GM18502 (cell line): ENCODE measurements around the gene SLC38A9.

ENCODE experiments used
- ATAC-seq: cut with Tn5 transposase; IDR thresholded peaks from one replicate; pipeline ENCODE4 v1.9.1; 2021; ENCODE audit warnings: mild to moderate bottlenecking; ENCODE audit not compliant: unreplicated experiment, poor library complexity

Gene SLC38A9

GRCh38 chr5:55592388-55593114 lies 119.6 kb downstream of the SLC38A9 start:
- ATAC-seq, result no peak

GRCh38 chr5:55591686-55592085 lies 120.4 kb downstream of the SLC38A9 start:
- no peak for ATAC-seq

GRCh38 chr5:55585206-55585610 lies 126.9 kb downstream of the SLC38A9 start:
- ATAC-seq, result no peak

- ATAC-seq, result no peak
These were observed 127.5 kb downstream of the SLC38A9 start for GRCh38 chr5:55584398-55585205.

GRCh38 chr5:55583578-55583977 lies 128.5 kb downstream of the SLC38A9 start:
- ATAC-seq, result no peak

- no peak for ATAC-seq
These were observed 129.9 kb downstream of the SLC38A9 start for GRCh38 chr5:55582256-55582655.

GRCh38 chr5:55580042-55580441 lies 132.1 kb downstream of the SLC38A9 start:
- no peak for ATAC-seq

GRCh38 chr5:55578771-55579170 lies 133.4 kb downstream of the SLC38A9 start:
- ATAC-seq, result no peak

- ATAC-seq, result no peak
These were observed 134.6 kb downstream of the SLC38A9 start for GRCh38 chr5:55577353-55578060.

- no peak for ATAC-seq
These were observed 135.5 kb downstream of the SLC38A9 start for GRCh38 chr5:55576661-55577060.
